ENCODE data around the gene PRICKLE2.

Gene PRICKLE2

DNA sequence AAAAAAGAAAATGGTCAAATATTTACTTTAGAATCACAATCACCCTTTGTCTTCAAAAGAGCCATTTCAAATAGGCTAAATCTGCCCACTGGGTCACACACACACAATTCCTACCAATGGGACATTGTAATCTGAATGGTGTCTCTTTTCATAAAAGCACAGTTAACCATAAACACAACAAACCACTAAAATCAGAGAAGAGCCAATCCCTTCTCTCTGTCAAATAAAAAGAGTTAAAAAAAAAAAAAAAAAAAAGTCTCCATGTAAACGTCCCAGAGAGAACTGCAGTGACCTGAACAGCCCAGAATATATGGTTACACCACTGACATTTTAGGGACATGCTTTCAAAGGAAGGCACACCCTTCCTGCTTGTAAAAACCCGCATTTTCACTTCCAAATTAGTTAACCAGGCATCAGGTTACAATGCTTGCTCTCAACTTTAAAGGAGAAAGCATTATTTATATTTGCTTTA, 63.7 kb downstream of the PRICKLE2 start:
- no peak for DNase-seq
- H3K27me3 ChIP-seq (replicated peaks; ENCODE audit: control insufficient read depth, insufficient read depth, low read length, poor library complexity, severe bottlenecking) = no peaks in the 10 kb centered on the region
- H3K27ac ChIP-seq (ENCODE audit: insufficient read depth, low read length, poor library complexity, severe bottlenecking) = no peak overlapping the region
- no peak overlapping the region for H3K4me3 ChIP-seq (ENCODE audit: insufficient read depth, low read depth, low read length, poor library complexity, severe bottlenecking)
- no peaks in the 10 kb centered on the region for H3K4me1 ChIP-seq (ENCODE audit: control insufficient read depth, insufficient read depth, low read length, poor library complexity, severe bottlenecking)
- H3K9me3 ChIP-seq (ENCODE audit: control insufficient read depth, low read length) = no peaks in the 10 kb centered on the region
- H3K36me3 ChIP-seq (ENCODE audit: control insufficient read depth, insufficient read depth, low read length) = no peaks in the 10 kb centered on the region

GRCh38 chr3:64160000-64160695, 65.1 kb downstream of the PRICKLE2 start:
- no peaks in the 10 kb centered on the region for H3K27me3 ChIP-seq (replicated peaks; ENCODE audit: control insufficient read depth, insufficient read depth, low read length, poor library complexity, severe bottlenecking)
- no peaks in the 10 kb centered on the region for H3K4me1 ChIP-seq (ENCODE audit: control insufficient read depth, insufficient read depth, low read length, poor library complexity, severe bottlenecking)
- no peak for DNase-seq
- no peaks in the 10 kb centered on the region for H3K36me3 ChIP-seq (ENCODE audit: control insufficient read depth, insufficient read depth, low read length)
- no peaks in the 10 kb centered on the region for H3K9me3 ChIP-seq (ENCODE audit: control insufficient read depth, low read length)
- no peak overlapping the region for H3K27ac ChIP-seq (ENCODE audit: insufficient read depth, low read length, poor library complexity, severe bottlenecking)
- H3K4me3 ChIP-seq (ENCODE audit: insufficient read depth, low read depth, low read length, poor library complexity, severe bottlenecking) = no peak overlapping the region

GRCh38 chr3:64158334-64158733, 66.9 kb downstream of the PRICKLE2 start:
- no peak for DNase-seq
- Histone ChIP-seq H3K27ac (ENCODE audit: insufficient read depth, low read length, poor library complexity, severe bottlenecking) (no peak overlapping the region), H3K27me3 (replicated peaks; ENCODE audit: control insufficient read depth, insufficient read depth, low read length, poor library complexity, severe bottlenecking) (no peaks in the 10 kb centered on the region), H3K36me3 (ENCODE audit: control insufficient read depth, insufficient read depth, low read length) (no peaks in the 10 kb centered on the region), H3K9me3 (ENCODE audit: control insufficient read depth, low read length) (no peaks in the 10 kb centered on the region), H3K4me1 (ENCODE audit: control insufficient read depth, insufficient read depth, low read length, poor library complexity, severe bottlenecking) (no peaks in the 10 kb centered on the region), H3K4me3 (ENCODE audit: insufficient read depth, low read depth, low read length, poor library complexity, severe bottlenecking) (no peak overlapping the region)

GRCh38 chr3:64157150-64158035, 67.9 kb downstream of the PRICKLE2 start:
- Histone ChIP-seq H3K27ac (ENCODE audit: insufficient read depth, low read length, poor library complexity, severe bottlenecking) (no peak overlapping the region), H3K4me1 (ENCODE audit: control insufficient read depth, insufficient read depth, low read length, poor library complexity, severe bottlenecking) (no peaks in the 10 kb centered on the region), H3K4me3 (ENCODE audit: insufficient read depth, low read depth, low read length, poor library complexity, severe bottlenecking) (no peak overlapping the region), H3K36me3 (ENCODE audit: control insufficient read depth, insufficient read depth, low read length) (no peaks in the 10 kb centered on the region), H3K9me3 (ENCODE audit: control insufficient read depth, low read length) (no peaks in the 10 kb centered on the region), H3K27me3 (replicated peaks; ENCODE audit: control insufficient read depth, insufficient read depth, low read length, poor library complexity, severe bottlenecking) (no peaks in the 10 kb centered on the region)
- no peak for DNase-seq

- Histone ChIP-seq H3K4me1 (ENCODE audit: control insufficient read depth, insufficient read depth, low read length, poor library complexity, severe bottlenecking) (no peaks in the 10 kb centered on the region), H3K27me3 (replicated peaks; ENCODE audit: control insufficient read depth, insufficient read depth, low read length, poor library complexity, severe bottlenecking) (no peaks in the 10 kb centered on the region), H3K4me3 (ENCODE audit: insufficient read depth, low read depth, low read length, poor library complexity, severe bottlenecking) (no peak overlapping the region), H3K9me3 (ENCODE audit: control insufficient read depth, low read length) (no peaks in the 10 kb centered on the region), H3K27ac (ENCODE audit: insufficient read depth, low read length, poor library complexity, severe bottlenecking) (no peak overlapping the region), H3K36me3 (ENCODE audit: control insufficient read depth, insufficient read depth, low read length) (no peaks in the 10 kb centered on the region)
- DNase-seq = no peak
These were observed 69.9 kb downstream of the PRICKLE2 start for GRCh38 chr3:64155328-64155727.

GRCh38 chr3:64152676-64153466, 72.4 kb downstream of the PRICKLE2 start:
- Histone ChIP-seq H3K27me3 (replicated peaks; ENCODE audit: control insufficient read depth, insufficient read depth, low read length, poor library complexity, severe bottlenecking) (no peaks in the 10 kb centered on the region), H3K4me1 (ENCODE audit: control insufficient read depth, insufficient read depth, low read length, poor library complexity, severe bottlenecking) (no peaks in the 10 kb centered on the region), H3K4me3 (ENCODE audit: insufficient read depth, low read depth, low read length, poor library complexity, severe bottlenecking) (no peak overlapping the region), H3K9me3 (ENCODE audit: control insufficient read depth, low read length) (no peaks in the 10 kb centered on the region), H3K27ac (ENCODE audit: insufficient read depth, low read length, poor library complexity, severe bottlenecking) (no peak overlapping the region), H3K36me3 (ENCODE audit: control insufficient read depth, insufficient read depth, low read length) (no peaks in the 10 kb centered on the region)
- DNase-seq = no peak

DNA sequence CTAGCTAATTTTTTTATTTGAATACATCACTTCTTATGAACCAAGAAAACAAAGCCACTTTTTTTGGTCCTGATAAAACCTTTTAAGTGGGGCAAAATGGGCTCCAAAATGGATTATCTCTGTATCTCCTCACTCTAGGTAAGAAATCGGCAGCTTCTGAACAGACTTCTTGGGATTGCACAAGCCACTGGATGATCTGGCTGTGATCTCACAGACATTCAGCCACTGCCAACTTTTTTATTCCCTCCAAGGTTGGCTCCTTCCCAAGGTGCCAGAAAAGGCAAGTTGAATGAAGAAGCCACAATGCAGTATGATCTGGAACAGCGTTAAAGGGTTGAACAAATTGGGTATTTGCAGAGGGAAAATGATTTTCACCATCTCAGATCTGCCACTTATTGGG, 73.2 kb downstream of the PRICKLE2 start:
- H3K9me3 ChIP-seq (ENCODE audit: control insufficient read depth, low read length) = no peaks in the 10 kb centered on the region
- no peaks in the 10 kb centered on the region for H3K36me3 ChIP-seq (ENCODE audit: control insufficient read depth, insufficient read depth, low read length)
- H3K4me1 ChIP-seq (ENCODE audit: control insufficient read depth, insufficient read depth, low read length, poor library complexity, severe bottlenecking) = no peaks in the 10 kb centered on the region
- no peak for DNase-seq
- H3K27ac ChIP-seq (ENCODE audit: insufficient read depth, low read length, poor library complexity, severe bottlenecking) = no peak overlapping the region
- H3K27me3 ChIP-seq (replicated peaks; ENCODE audit: control insufficient read depth, insufficient read depth, low read length, poor library complexity, severe bottlenecking) = no peaks in the 10 kb centered on the region
- H3K4me3 ChIP-seq (ENCODE audit: insufficient read depth, low read depth, low read length, poor library complexity, severe bottlenecking) = no peak overlapping the region

DNA sequence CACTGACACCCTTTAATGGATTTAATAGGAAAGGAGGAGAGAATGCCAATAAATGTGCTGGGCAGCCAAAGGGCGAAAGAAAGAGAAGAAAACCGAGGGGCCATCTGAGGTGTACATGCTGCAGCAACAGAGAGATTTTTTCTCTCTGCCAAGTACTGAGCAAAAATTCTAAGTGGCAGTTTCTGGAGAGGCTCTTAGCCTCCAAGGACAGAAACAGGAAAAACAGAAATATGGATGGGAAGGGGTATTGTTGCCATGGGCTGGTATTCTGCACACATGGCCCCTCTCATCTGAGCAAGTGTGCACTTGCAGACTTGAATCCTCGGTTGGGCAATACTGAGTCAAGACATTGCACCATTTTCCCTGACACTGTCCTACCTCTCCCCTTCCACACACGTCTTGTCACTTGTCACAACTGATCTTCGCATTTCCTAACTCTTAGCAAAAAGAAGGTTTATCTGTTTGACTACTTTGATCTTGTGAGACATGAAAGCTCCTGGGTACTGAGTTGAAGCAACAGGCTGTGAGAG, 73.9 kb downstream of the PRICKLE2 start:
- Histone ChIP-seq H3K36me3 (ENCODE audit: control insufficient read depth, insufficient read depth, low read length) (no peaks in the 10 kb centered on the region), H3K27ac (ENCODE audit: insufficient read depth, low read length, poor library complexity, severe bottlenecking) (no peak overlapping the region), H3K9me3 (ENCODE audit: control insufficient read depth, low read length) (no peaks in the 10 kb centered on the region)

DNA sequence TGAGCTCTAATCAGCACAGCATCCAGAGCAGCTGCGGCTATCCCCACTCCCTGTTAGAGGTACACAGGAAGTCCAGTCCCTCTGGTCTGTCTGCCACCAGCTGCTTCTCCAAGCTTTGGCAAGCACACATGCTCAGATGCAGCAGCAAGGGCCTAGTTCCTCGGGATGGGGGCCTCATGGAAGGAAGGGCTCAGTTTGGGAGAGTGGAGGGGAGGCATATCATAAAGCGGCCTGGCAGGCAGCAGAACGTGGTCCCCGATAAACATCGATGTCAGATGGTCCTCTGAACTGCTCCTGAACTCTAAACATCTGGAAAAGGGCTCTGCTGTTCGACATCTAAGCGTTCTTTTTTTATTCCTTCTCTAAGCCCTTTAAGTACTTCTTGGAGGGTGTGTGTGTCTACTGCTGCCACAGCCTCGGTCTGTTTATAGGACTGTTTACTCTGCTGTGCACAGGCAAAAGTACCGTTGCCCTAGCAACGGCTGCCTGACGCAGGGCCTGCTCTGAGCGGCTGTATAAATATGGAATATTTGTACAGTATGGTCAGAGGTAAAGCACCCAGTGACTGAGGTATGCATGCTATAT, 74.6 kb downstream of the PRICKLE2 start:
- no peak overlapping the region for H3K4me3 ChIP-seq (ENCODE audit: insufficient read depth, low read depth, low read length, poor library complexity, severe bottlenecking)
- no peaks in the 10 kb centered on the region for H3K4me1 ChIP-seq (ENCODE audit: control insufficient read depth, insufficient read depth, low read length, poor library complexity, severe bottlenecking)
- no peak overlapping the region for H3K27ac ChIP-seq (ENCODE audit: insufficient read depth, low read length, poor library complexity, severe bottlenecking)
- DNase-seq = no peak
- no peaks in the 10 kb centered on the region for H3K36me3 ChIP-seq (ENCODE audit: control insufficient read depth, insufficient read depth, low read length)
- H3K9me3 ChIP-seq (ENCODE audit: control insufficient read depth, low read length) = no peaks in the 10 kb centered on the region
- no peaks in the 10 kb centered on the region for H3K27me3 ChIP-seq (replicated peaks; ENCODE audit: control insufficient read depth, insufficient read depth, low read length, poor library complexity, severe bottlenecking)

More for the DNA sequence above, 73.9 kb downstream of the PRICKLE2 start:
- Histone ChIP-seq H3K4me1 (ENCODE audit: control insufficient read depth, insufficient read depth, low read length, poor library complexity, severe bottlenecking) (no peaks in the 10 kb centered on the region), H3K27me3 (replicated peaks; ENCODE audit: control insufficient read depth, insufficient read depth, low read length, poor library complexity, severe bottlenecking) (no peaks in the 10 kb centered on the region), H3K4me3 (ENCODE audit: insufficient read depth, low read depth, low read length, poor library complexity, severe bottlenecking) (no peak overlapping the region)
- DNase-seq = no peak
